MCF 10A (cell line): ENCODE measurements around the gene INPP4A. TPM values are rescaled to one million over a fixed set of nuclear protein-coding genes. Genes with fewer than 3 reads are reported as not detected.

Source experiments
- BruUV-seq: library from RNA; stranded (reverse); fragments of 400-500 nt; replicated peaks from 2 replicates; lab custom pipeline; 2021; lab: Mats Ljungman, UMichigan
- CTCF ChIA-PET: fragments of 300-600 bp; sonication (Branson Sonifier 250); formaldehyde crosslinking; extraction: SDS; loops from one replicate; lab custom pipeline; 2021; ENCODE audit warnings: antibody characterized with exemption, inconsistent platforms; lab: Yijun Ruan, JAX
- POLR2A ChIA-PET: fragments of 300-600, 350-650 bp; sonication (Branson Sonifier 250); formaldehyde crosslinking; extraction: SDS; loops from one replicate; lab custom pipeline; 2020; ENCODE audit warnings: antibody characterized with exemption, inconsistent platforms; lab: Yijun Ruan, JAX
- DNase-seq: peaks from one replicate; pipeline ENCODE4 v3.0.0-alpha.2; 2018; ENCODE audit not compliant: unreplicated experiment
- H3K27ac Mint-ChIP-seq: one replicate; pipeline ENCODE4 v1.8.0; 2022; ENCODE audit warnings: mild to moderate bottlenecking, low read depth, mixed read lengths; ENCODE audit not compliant: unreplicated experiment
- H3K27me3 Mint-ChIP-seq: one replicate; pipeline ENCODE4 v1.8.0; 2022; ENCODE audit warnings: mixed read lengths; ENCODE audit not compliant: insufficient read depth, unreplicated experiment
- H3K36me3 Mint-ChIP-seq: one replicate; pipeline ENCODE4 v1.8.0; 2022; ENCODE audit warnings: mild to moderate bottlenecking, moderate library complexity, mixed read lengths; ENCODE audit not compliant: insufficient read depth, unreplicated experiment
- H3K4me1 Mint-ChIP-seq: one replicate; pipeline ENCODE4 v1.8.0; 2022; ENCODE audit warnings: mixed read lengths; ENCODE audit not compliant: insufficient read depth, unreplicated experiment
- H3K4me3 Mint-ChIP-seq: one replicate; pipeline ENCODE4 v1.8.0; 2022; ENCODE audit warnings: mild to moderate bottlenecking, moderate library complexity, mixed read lengths; ENCODE audit not compliant: unreplicated experiment
- H3K9me3 Mint-ChIP-seq: one replicate; pipeline ENCODE4 v1.8.0; 2022; ENCODE audit warnings: mixed read lengths; ENCODE audit not compliant: unreplicated experiment
- CTCF ChIP-seq: fragments of 200-600 bp; IDR thresholded peaks from one replicate; pipeline ENCODE4 v1.8.0; 2022; ENCODE audit warnings: antibody characterized with exemption, mild to moderate bottlenecking; ENCODE audit not compliant: unreplicated experiment
- intact Hi-C: fragments of 100-400 bp; cut with micrococcal nuclease; formaldehyde crosslinking; loops from 2 replicates; pipeline ENCODE4 v1.14.1; 2022
- total RNA-seq: library from RNA; stranded (reverse); gene quantifications from 2 replicates; pipeline ENCODE4 v1.2.3, GENCODE V29; 2022

Gene INPP4A
- total RNA-seq, 1 experiment from 2014 or later = 21.5 TPM

GRCh38 chr2:98477506-98477905 is 32.8 kb downstream of the INPP4A start:
- H3K4me1 Mint-ChIP-seq = peaks cover 26% of the 10 kb centered on the region
- CTCF ChIA-PET = no interaction called here

GRCh38 chr2:98478088-98478551 is 33.5 kb downstream of the INPP4A start:
- no peaks in the 10 kb centered on the region for H3K27me3 Mint-ChIP-seq
- H3K4me3 Mint-ChIP-seq = no peak overlapping the region
- H3K27ac Mint-ChIP-seq = no peak overlapping the region
- TF ChIP-seq CTCF = no peak
- BruUV-seq = no TSS peak
- CTCF ChIA-PET = interaction anchor here (0.6 kb wide), 1 partner anchor 64 kb away, joined by 3 read pairs; no protein-coding TSS in a partner anchor
- intact Hi-C loops = no loop called here
- POLR2A ChIA-PET = no interaction called here
- no peaks in the 10 kb centered on the region for H3K9me3 Mint-ChIP-seq
- peaks cover 27% of the 10 kb centered on the region for H3K4me1 Mint-ChIP-seq
- DNase-seq = no peak
- H3K36me3 Mint-ChIP-seq = no peaks in the 10 kb centered on the region

More at GRCh38 chr2:98477506-98477905, 32.8 kb downstream of the INPP4A start:
- no peaks in the 10 kb centered on the region for H3K36me3 Mint-ChIP-seq
- BruUV-seq = no TSS peak
- H3K27ac Mint-ChIP-seq = no peak overlapping the region
- DNase-seq = no peak
- intact Hi-C loops = no loop called here
- no peak overlapping the region for H3K4me3 Mint-ChIP-seq
- H3K27me3 Mint-ChIP-seq = no peaks in the 10 kb centered on the region
- POLR2A ChIA-PET = no interaction called here
- TF ChIP-seq CTCF = no peak
- H3K9me3 Mint-ChIP-seq = no peaks in the 10 kb centered on the region

- no peaks in the 10 kb centered on the region for H3K27me3 Mint-ChIP-seq
Observed at GRCh38 chr2:98478907-98479306, 34.2 kb downstream of the INPP4A start.

GRCh38 chr2:98479371-98479770 is 34.7 kb downstream of the INPP4A start:
- TF ChIP-seq CTCF = no peak
- ChIA-PET POLR2A (interaction anchor here (1.4 to 1.5 kb wide), 2 partner anchors 12 to 33 kb away, joined by 4 to 6 read pairs; no protein-coding TSS in a partner anchor), CTCF (interaction anchor here (0.6 kb wide), 1 partner anchor 18 kb away, joined by 3 read pairs; no protein-coding TSS in a partner anchor)
- intact Hi-C loops = no loop called here
- H3K27me3 Mint-ChIP-seq = no peaks in the 10 kb centered on the region
- H3K9me3 Mint-ChIP-seq = no peaks in the 10 kb centered on the region
- BruUV-seq = no TSS peak
- DNase-seq = no peak
- H3K27ac Mint-ChIP-seq = no peak overlapping the region
- H3K36me3 Mint-ChIP-seq = no peaks in the 10 kb centered on the region
- H3K4me1 Mint-ChIP-seq = peaks cover 39% of the 10 kb centered on the region
- no peak overlapping the region for H3K4me3 Mint-ChIP-seq

More at GRCh38 chr2:98478907-98479306, 34.2 kb downstream of the INPP4A start:
- Mint-ChIP-seq H3K4me3 (no peak overlapping the region), H3K4me1 (peaks cover 34% of the 10 kb centered on the region), H3K27ac (no peak overlapping the region), H3K36me3 (no peaks in the 10 kb centered on the region), H3K9me3 (no peaks in the 10 kb centered on the region)
- BruUV-seq = no TSS peak
- ChIA-PET CTCF (interaction anchor here (0.6 kb wide), 2 partner anchors 17 to 63 kb away, joined by 3 read pairs; no protein-coding TSS in a partner anchor), POLR2A (interaction anchor here (1.4 to 1.5 kb wide), 2 partner anchors 11 to 32 kb away, joined by 4 to 6 read pairs; no protein-coding TSS in a partner anchor)
- intact Hi-C loops = no loop called here
- no peak for TF ChIP-seq CTCF
- no peak for DNase-seq
